H1 (cell line): ENCODE measurements around the gene ARL5A. TPM values are rescaled to one million over a fixed set of nuclear protein-coding genes. Genes with fewer than 3 reads are reported as not detected.

ENCODE experiments used
- CTCF ChIA-PET: fragments of 300-600 bp; sonication (Branson Sonifier 250); formaldehyde crosslinking; loops from one replicate; lab custom pipeline; 2021; ENCODE audit not compliant: partially characterized antibody; lab: Charles Lee
- POLR2A ChIA-PET: fragments of 300-600 bp; sonication (Branson Sonifier 250); formaldehyde crosslinking; loops from one replicate; lab custom pipeline; 2021; ENCODE audit warnings: inconsistent platforms; ENCODE audit not compliant: partially characterized antibody; lab: Charles Lee
- DNase-seq, 2 experiments: peaks; one replicate each; pipeline versions ENCODE4 v3.0.0 to v3.0.0-alpha.2; 2010 to 2022; ENCODE audit warnings: low spot score in 2 of 2, low read depth in 1 of 2, mixed read lengths in 1 of 2
- FAIRE-seq: peaks from 2 replicates; lab custom pipeline; 2011; peaks lifted over from hg19 to GRCh38; lab: Jason Lieb, UNC
- H2AFZ ChIP-seq: 2 replicates; pipeline ENCODE4 v1.8.1; 2012; ENCODE audit warnings: low read length, inconsistent platforms
- H2AK5ac ChIP-seq: 2 replicates; pipeline ENCODE4 v1.6.1; 2013; ENCODE audit warnings: low read depth, low read length
- H2BK120ac ChIP-seq: replicated peaks from 2 replicates; pipeline ENCODE3; 2013; ENCODE audit warnings: low read depth, low read length, inconsistent platforms
- H2BK12ac ChIP-seq: 2 replicates; pipeline ENCODE4 v1.6.1; 2013; ENCODE audit warnings: low read depth, low read length
- H2BK15ac ChIP-seq: 2 replicates; pipeline ENCODE4 v1.6.1; 2013; ENCODE audit warnings: low read length
- H2BK20ac ChIP-seq: 2 replicates; pipeline ENCODE4 v1.6.1; 2013; ENCODE audit warnings: low read length
- H2BK5ac ChIP-seq: 2 replicates; pipeline ENCODE4 v1.6.1; 2013; ENCODE audit warnings: low read depth, low read length
- H3K14ac ChIP-seq: 2 replicates; pipeline ENCODE4 v1.6.1; 2013; ENCODE audit warnings: inconsistent platforms; ENCODE audit not compliant: insufficient read length
- H3K18ac ChIP-seq: 2 replicates; pipeline ENCODE4 v1.6.1; 2013; ENCODE audit warnings: low read length; ENCODE audit errors: extremely low read depth
- H3K23ac ChIP-seq: 2 replicates; pipeline ENCODE4 v1.6.1; 2013; ENCODE audit warnings: inconsistent platforms; ENCODE audit not compliant: insufficient read length
- H3K23me2 ChIP-seq: 2 replicates; pipeline ENCODE4 v1.6.1; 2013; ENCODE audit warnings: low read depth, low read length
- H3K27ac ChIP-seq: 2 replicates; pipeline ENCODE4 v1.6.1; 2011; ENCODE audit warnings: low read depth, low read length, inconsistent platforms
- H3K27me3 ChIP-seq, 4 experiments: replicated peaks in 1 of 4; 1 replicate in 1 of 4; 2 replicates in 3 of 4; pipeline versions ENCODE4 v1.6.1 to v1.8.1; 2011 to 2013; ENCODE audit warnings: low read length in 3 of 4, mild to moderate bottlenecking in 3 of 4, inconsistent platforms in 2 of 4, mixed read lengths in 2 of 4, moderate library complexity in 1 of 4; ENCODE audit not compliant: control insufficient read depth in 3 of 4, insufficient read depth in 3 of 4; ENCODE audit errors: extremely low read depth in 1 of 4
- H3K36me3 ChIP-seq, 4 experiments: 2 replicates each; pipeline versions ENCODE4 v1.6.1 to v1.8.1; 2011 to 2013; ENCODE audit warnings: mild to moderate bottlenecking in 4 of 4, low read length in 3 of 4, moderate library complexity in 2 of 4, control low read depth in 1 of 4, inconsistent platforms in 1 of 4; ENCODE audit not compliant: insufficient read depth in 4 of 4, control insufficient read depth in 2 of 4
- H3K4ac ChIP-seq: replicated peaks from 2 replicates; pipeline ENCODE3; 2013; ENCODE audit warnings: low read length, low read depth, mixed read lengths, inconsistent platforms; ENCODE audit not compliant: insufficient read length
- H3K4me1 ChIP-seq, 4 experiments: replicated peaks in 1 of 4; 1 replicate in 1 of 4; 2 replicates in 3 of 4; pipeline versions ENCODE4 v1.6.1 to v1.8.1; 2011 to 2013; ENCODE audit warnings: low read length in 3 of 4, inconsistent platforms in 2 of 4, mixed read lengths in 1 of 4; ENCODE audit not compliant: insufficient read depth in 4 of 4, control insufficient read depth in 3 of 4
- H3K4me2 ChIP-seq, 2 experiments: 2 replicates each; pipeline versions ENCODE4 v1.6.1 to v1.8.1; 2011 to 2013; ENCODE audit warnings: low read depth in 2 of 2, low read length in 2 of 2, control low read depth in 1 of 2, inconsistent platforms in 1 of 2, mild to moderate bottlenecking in 1 of 2; ENCODE audit not compliant: insufficient read depth in 1 of 2
- H3K4me3 ChIP-seq, 4 experiments: fragments of 200-600, 300-600 bp in 1 of 4; sonication (generic), shearing (Covaris generic), sonication (Bioruptor Twin) in 1 of 4; 2 replicates each; pipeline versions ENCODE4 v1.5.1 to v1.8.1; 2011 to 2016; ENCODE audit warnings: low read length in 4 of 4, low read depth in 3 of 4, control low read depth in 2 of 4, inconsistent platforms in 2 of 4, mild to moderate bottlenecking in 2 of 4, mixed read lengths in 1 of 4, moderate library complexity in 1 of 4; ENCODE audit not compliant: insufficient read depth in 2 of 4; ENCODE audit errors: extremely low read depth in 1 of 4
- H3K56ac ChIP-seq: replicated peaks from 2 replicates; pipeline ENCODE3; 2013; ENCODE audit warnings: low read depth, mild to moderate bottlenecking, mixed read lengths, low read length, inconsistent platforms; ENCODE audit not compliant: insufficient read length
- H3K79me1 ChIP-seq: 2 replicates; pipeline ENCODE4 v1.6.1; 2013; ENCODE audit warnings: low read depth, low read length, control low read depth
- H3K79me2 ChIP-seq, 2 experiments: 2 replicates each; pipeline versions ENCODE4 v1.6.1 to v1.8.1; 2012 to 2013; ENCODE audit warnings: low read length in 2 of 2, mild to moderate bottlenecking in 2 of 2, inconsistent platforms in 1 of 2; ENCODE audit not compliant: insufficient read depth in 2 of 2, control insufficient read depth in 1 of 2
- H3K9ac ChIP-seq, 4 experiments: replicated peaks in 1 of 4; 1 replicate in 1 of 4; 2 replicates in 3 of 4; pipeline versions ENCODE4 v1.6.1 to v1.8.1; 2011 to 2013; ENCODE audit warnings: low read depth in 3 of 4, low read length in 3 of 4, control low read depth in 2 of 4, mild to moderate bottlenecking in 2 of 4, moderate library complexity in 2 of 4, inconsistent platforms in 1 of 4; ENCODE audit errors: extremely low read depth in 1 of 4
- H3K9me3 ChIP-seq, 2 experiments: 2 replicates each; pipeline versions ENCODE4 v1.6.1 to v1.8.1; 2012 to 2013; ENCODE audit warnings: mild to moderate bottlenecking in 2 of 2, moderate library complexity in 2 of 2, control low read depth in 1 of 2, inconsistent platforms in 1 of 2, low read depth in 1 of 2, low read length in 1 of 2, mixed read lengths in 1 of 2; ENCODE audit not compliant: insufficient read depth in 2 of 2
- H4K20me1 ChIP-seq, 2 experiments: replicated peaks in 1 of 2; 2 replicates each; pipeline versions ENCODE3 to v1.8.1; 2011 to 2013; ENCODE audit warnings: inconsistent platforms in 2 of 2, low read length in 2 of 2, mild to moderate bottlenecking in 1 of 2; ENCODE audit not compliant: insufficient read depth in 2 of 2, control insufficient read depth in 1 of 2
- H4K5ac ChIP-seq: 2 replicates; pipeline ENCODE4 v1.6.1; 2013; ENCODE audit warnings: low read length, low read depth, mixed read lengths, inconsistent platforms; ENCODE audit not compliant: insufficient read length
- H4K8ac ChIP-seq: 2 replicates; pipeline ENCODE4 v1.8.0; 2013; ENCODE audit warnings: mild to moderate bottlenecking, moderate library complexity, low read length, inconsistent platforms; ENCODE audit not compliant: insufficient read depth; ENCODE audit errors: extremely low read depth
- H4K91ac ChIP-seq: replicated peaks from 2 replicates; pipeline ENCODE3; 2013; ENCODE audit warnings: low read length, mixed read lengths, inconsistent platforms; ENCODE audit not compliant: insufficient read length
- BACH1 ChIP-seq: IDR thresholded peaks from 2 replicates; pipeline ENCODE4 v1.6.1; 2012; ENCODE audit warnings: low read length, improper control_type of control experiment
- BRCA1 ChIP-seq: IDR thresholded peaks from 2 replicates; pipeline ENCODE4 v1.6.1; 2012; ENCODE audit warnings: low read depth, low read length, improper control_type of control experiment
- CBX5 ChIP-seq: fragments of 300-800, 300-1000 bp; sonication (generic); IDR thresholded peaks from 2 replicates; pipeline ENCODE4 v1.7.1; 2016; ENCODE audit warnings: antibody characterized with exemption, low read length, low read depth
- MAFK ChIP-seq: IDR thresholded peaks from 2 replicates; pipeline ENCODE4 v1.6.1; 2012; ENCODE audit warnings: low read depth, mild to moderate bottlenecking, improper control_type of control experiment, low read length
- SIRT6 ChIP-seq: IDR thresholded peaks from one replicate; pipeline ENCODE4 v1.7.1; 2012; ENCODE audit warnings: low read length, inconsistent platforms
- SIX5 ChIP-seq: IDR thresholded peaks from 2 replicates; pipeline ENCODE4 v1.6.1; 2011; ENCODE audit warnings: mild to moderate bottlenecking, low read depth, low read length
- SP4 ChIP-seq: IDR thresholded peaks from 2 replicates; pipeline ENCODE4 v1.6.1; 2012; ENCODE audit warnings: low read length, inconsistent platforms
- SUZ12 ChIP-seq: fragments of 200-600 bp; sonication (generic); IDR thresholded peaks from 2 replicates; pipeline ENCODE4 v1.6.1; 2012; ENCODE audit warnings: mild to moderate bottlenecking, inconsistent platforms, low read length, moderate library complexity, mixed read lengths
- TEAD4 ChIP-seq: IDR thresholded peaks from 2 replicates; pipeline ENCODE4 v1.6.1; 2012; ENCODE audit warnings: low read depth, low read length, inconsistent platforms, mixed read lengths
- WGBS, 2 experiments: shearing (Covaris generic) in 1 of 2; methylation state at CpG; one replicate each; pipeline versions ENCODE4 v1.1.6 to v1.1.7; 2013 to 2015; ENCODE audit warnings: low lambda C conversion rate in 2 of 2, mixed read lengths in 2 of 2, inconsistent platforms in 1 of 2, low coverage in 1 of 2, missing lambda C conversion rate in 1 of 2; ENCODE audit not compliant: insufficient replicate concordance in 2 of 2, insufficient coverage in 1 of 2, insufficient read length in 1 of 2; ENCODE audit errors: extremely low coverage in 1 of 2, missing lambda C conversion rate in 1 of 2; 5-methylcytosine and 5-hydroxymethylcytosine counted together
- polyA plus RNA-seq, 7 experiments: library from polyadenylated mRNA; depleted of rRNA in 3 of 7; stranded (reverse) in 5 of 7; unstranded in 2 of 7; fragments of >200 nt in 5 of 7; fragments of 200-250 nt in 2 of 7; gene quantifications; 1 replicate in 5 of 7; 2 replicates in 1 of 7; 4 replicates in 1 of 7; pipeline versions ENCODE4 v1.2.1 to v1.2.3, GENCODE V29; 2011 to 2013; ENCODE audit warnings: missing spikeins in 2 of 7, mixed read lengths in 2 of 7
- total RNA-seq: library from RNA; stranded (reverse); fragmentation: NEBNext Ultra II Directional; extraction: Animal tissue kit (Norgen Biotek cat#: 25700); gene quantifications from 2 replicates; pipeline ENCODE4 v1.2.1, GENCODE V29; 2021

The ARL5A gene
- total and polyA plus RNA-seq, 2 of the 8 experiments (the other 6 are each of a cell fraction or from before 2014, with no cell fraction given) = 12.6 to 86.3 TPM

DNA sequence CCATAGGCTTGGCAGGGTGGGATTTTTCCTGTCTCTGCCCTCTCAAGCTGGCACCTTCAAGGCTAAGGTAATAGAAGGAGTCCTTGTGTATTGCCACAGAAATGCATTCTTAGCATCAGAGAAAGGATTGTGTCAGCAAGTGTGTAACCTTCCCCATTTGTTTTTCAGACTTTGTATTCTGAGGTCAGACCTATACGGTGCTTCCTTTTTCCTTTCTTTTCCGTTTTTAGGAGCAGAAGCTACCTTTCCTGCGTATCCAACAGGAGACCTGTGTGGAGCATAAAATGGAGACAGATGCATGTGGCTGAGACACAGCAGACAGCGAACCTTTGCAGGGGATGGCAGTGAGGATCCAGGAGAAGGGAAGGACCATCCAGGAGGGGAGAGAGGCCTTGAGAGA, 46.6 kb downstream of the ARL5A start:
- H3K56ac ChIP-seq = no peak overlapping the region
- no peaks in the 10 kb centered on the region for H3K79me2 ChIP-seq
- DNase-seq (no peak), FAIRE-seq (no peak)
- no peak overlapping the region for H2BK5ac ChIP-seq
- no peak overlapping the region for H3K14ac ChIP-seq
- TF ChIP-seq TEAD4 = no peak
- no peak for TF ChIP-seq SP4
- TF ChIP-seq CBX5 = no peak
- TF ChIP-seq MAFK = no peak
- TF ChIP-seq BRCA1 = no peak
- no peak for TF ChIP-seq SIRT6
- TF ChIP-seq SUZ12 = no peak
- TF ChIP-seq SIX5 = no peak
- no peak for TF ChIP-seq BACH1
- no peak overlapping the region for H4K91ac ChIP-seq
- H2BK12ac ChIP-seq = no peak overlapping the region
- no peak overlapping the region for H2BK20ac ChIP-seq
- ChIA-PET POLR2A (no interaction called here), CTCF (interaction anchor here (1.0 to 1.4 kb wide), 2 partner anchors 9 to 91 kb away, joined by 3 read pairs; no protein-coding TSS in a partner anchor)
- no peak overlapping the region for H3K4me3 ChIP-seq
- no peak overlapping the region for H3K4me2 ChIP-seq
- no peak overlapping the region for H3K23ac ChIP-seq
- no peak overlapping the region for H3K9ac ChIP-seq
- H3K36me3 ChIP-seq = peaks cover 0 to 4% (median 0%) of the 10 kb centered on the region in 4 experiments; a peak in 1 of 8 replicates
- no peaks in the 10 kb centered on the region for H3K27me3 ChIP-seq
- peaks cover 1% of the 10 kb centered on the region; the same call in 1 of the 2 replicates for H3K23me2 ChIP-seq
- no peak overlapping the region for H3K27ac ChIP-seq
- H4K20me1 ChIP-seq = no peaks in the 10 kb centered on the region
- no peak overlapping the region for H4K5ac ChIP-seq
- H2BK15ac ChIP-seq = no peak overlapping the region
- H4K8ac ChIP-seq = no peak overlapping the region
- H3K4ac ChIP-seq = no peak overlapping the region
- H2BK120ac ChIP-seq = no peak overlapping the region
- no peak overlapping the region for H2AFZ ChIP-seq
- WGBS, 2 experiments = 89% methylated on average over 3 of the region's 4 CpGs; no CpG with 5 or more reads in 1 of the 2 experiments
- H3K9me3 ChIP-seq = no peaks in the 10 kb centered on the region
- no peaks in the 10 kb centered on the region for H3K4me1 ChIP-seq
- no peaks in the 10 kb centered on the region for H3K79me1 ChIP-seq
- no peak overlapping the region for H2AK5ac ChIP-seq
- no peak overlapping the region for H3K18ac ChIP-seq
